Stimulated activated CD8-positive, alpha-beta memory T cell treated with anti-CD3 and anti-CD28 coated beads, Interleukin-12 subunit alpha, Interleukin-12 subunit beta, amount 100 ng/mL, for 1 hour (primary cell): ENCODE results near the gene BTF3.

Experiments
- DNase-seq: peaks from one replicate; pipeline ENCODE4 v3.0.0-alpha.2; 2020; ENCODE audit warnings: low read depth

BTF3 gene

DNA sequence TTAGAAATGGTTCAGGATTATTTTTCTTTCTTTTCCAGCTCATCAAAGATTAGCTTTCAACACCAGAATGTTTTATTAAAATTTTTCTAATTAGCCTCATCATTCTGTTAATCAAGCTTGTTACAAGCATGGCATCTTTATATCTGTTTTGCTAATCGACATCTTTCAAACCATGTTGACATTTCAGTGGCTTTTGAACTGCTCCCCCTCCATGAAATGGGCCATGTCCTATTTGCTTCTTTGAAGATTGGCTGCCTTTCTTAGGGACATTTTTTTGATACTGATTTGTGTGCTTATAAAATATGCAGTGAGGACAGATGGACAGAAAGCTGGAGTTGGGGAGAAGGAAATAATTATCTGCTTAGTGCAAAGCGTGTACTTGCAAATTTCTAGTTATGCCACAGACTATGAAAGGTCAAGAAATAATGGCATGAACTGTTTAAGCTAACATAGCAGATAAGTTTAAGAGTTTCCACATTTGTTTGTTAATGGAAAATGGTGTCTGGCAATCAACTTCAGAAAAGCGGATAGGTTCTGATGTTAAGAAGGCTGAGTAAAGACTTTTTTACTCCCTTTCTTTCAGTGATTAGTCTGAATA is 27.5 kb downstream of the BTF3 start:
- no peak for DNase-seq

DNA sequence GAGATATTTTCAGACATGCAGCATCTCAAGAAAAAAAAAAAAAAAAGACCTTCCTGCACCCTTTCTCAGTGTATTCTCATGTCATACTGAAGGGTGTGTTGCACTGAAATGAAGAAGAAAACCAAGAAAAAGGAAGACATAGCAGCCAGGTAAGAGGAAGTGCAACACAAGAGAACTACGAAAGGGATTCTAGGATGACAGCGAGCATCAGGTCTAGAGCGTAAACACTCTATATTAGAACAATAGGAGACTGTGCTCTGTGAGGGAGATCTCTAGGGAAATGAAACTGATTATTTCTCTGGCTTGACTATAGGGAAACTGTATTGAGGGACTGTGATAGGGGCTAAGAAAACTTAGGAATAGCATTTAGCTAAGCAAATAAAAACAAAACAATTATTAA is 30.0 kb downstream of the BTF3 start:
- DNase-seq, result no peak

GRCh38 chr5:73529081-73529480 is 30.8 kb downstream of the BTF3 start:
- no peak for DNase-seq

DNA sequence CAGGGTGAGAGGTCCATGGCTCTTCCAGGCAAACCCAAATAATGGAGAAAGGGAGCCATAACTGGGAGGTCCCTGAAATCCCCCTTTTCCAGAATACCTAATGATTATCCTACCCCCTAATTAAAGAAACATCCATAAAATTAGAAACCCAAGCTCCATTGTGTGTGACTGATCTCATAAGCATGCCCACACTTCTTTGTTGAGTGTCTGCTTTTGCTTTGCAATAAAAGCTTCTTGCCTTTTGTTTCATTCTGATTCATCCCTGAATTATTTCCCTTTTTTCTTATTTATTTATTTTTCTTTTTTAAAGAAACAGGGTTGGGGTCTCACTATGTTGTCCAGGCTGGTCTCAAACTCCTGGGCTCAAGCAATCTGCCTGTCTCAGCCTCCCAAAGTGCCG is 33.1 kb downstream of the BTF3 start:
- DNase-seq, result no peak

GRCh38 chr5:73532195-73532594 is 34.0 kb downstream of the BTF3 start:
- DNase-seq, result no peak

DNA sequence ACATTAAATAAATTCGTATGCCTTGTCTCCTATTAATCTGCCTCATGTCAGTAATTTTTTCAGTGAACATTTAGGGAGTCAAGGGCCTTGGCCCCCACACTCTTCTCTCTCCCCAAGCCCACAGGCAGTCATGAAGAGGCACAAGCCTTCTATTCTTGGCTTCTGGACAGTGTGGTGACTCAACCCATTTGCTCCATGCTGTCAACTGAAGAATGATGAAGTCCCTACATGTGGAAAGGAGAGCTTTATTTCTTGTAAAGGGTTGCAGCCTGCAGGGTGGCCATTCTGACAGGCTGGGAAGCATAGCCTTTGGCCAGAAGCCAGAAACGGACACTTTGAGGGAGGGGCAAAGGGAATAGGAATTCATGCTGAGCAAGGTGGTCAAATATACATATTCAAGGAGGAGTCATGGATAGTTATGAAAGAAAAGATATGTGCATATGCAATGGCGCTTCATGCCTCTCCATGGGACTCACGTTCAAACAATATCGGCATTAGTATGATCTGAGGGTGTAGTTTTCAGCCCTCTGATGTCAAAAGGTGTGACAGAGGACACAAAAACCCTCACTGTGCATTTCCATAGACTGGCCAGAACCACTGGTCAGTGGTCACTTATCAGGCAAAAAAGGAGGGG is 35.9 kb downstream of the BTF3 start:
- no peak for DNase-seq

GRCh38 chr5:73534971-73535370 is 36.7 kb downstream of the BTF3 start:
- DNase-seq, result no peak

- DNase-seq, result no peak
Observed at GRCh38 chr5:73539730-73540129, 41.5 kb downstream of the BTF3 start.

GRCh38 chr5:73540192-73540591 is 42.0 kb downstream of the BTF3 start:
- no peak for DNase-seq

GRCh38 chr5:73542020-73542419 is 43.8 kb downstream of the BTF3 start:
- DNase-seq, result no peak

DNA sequence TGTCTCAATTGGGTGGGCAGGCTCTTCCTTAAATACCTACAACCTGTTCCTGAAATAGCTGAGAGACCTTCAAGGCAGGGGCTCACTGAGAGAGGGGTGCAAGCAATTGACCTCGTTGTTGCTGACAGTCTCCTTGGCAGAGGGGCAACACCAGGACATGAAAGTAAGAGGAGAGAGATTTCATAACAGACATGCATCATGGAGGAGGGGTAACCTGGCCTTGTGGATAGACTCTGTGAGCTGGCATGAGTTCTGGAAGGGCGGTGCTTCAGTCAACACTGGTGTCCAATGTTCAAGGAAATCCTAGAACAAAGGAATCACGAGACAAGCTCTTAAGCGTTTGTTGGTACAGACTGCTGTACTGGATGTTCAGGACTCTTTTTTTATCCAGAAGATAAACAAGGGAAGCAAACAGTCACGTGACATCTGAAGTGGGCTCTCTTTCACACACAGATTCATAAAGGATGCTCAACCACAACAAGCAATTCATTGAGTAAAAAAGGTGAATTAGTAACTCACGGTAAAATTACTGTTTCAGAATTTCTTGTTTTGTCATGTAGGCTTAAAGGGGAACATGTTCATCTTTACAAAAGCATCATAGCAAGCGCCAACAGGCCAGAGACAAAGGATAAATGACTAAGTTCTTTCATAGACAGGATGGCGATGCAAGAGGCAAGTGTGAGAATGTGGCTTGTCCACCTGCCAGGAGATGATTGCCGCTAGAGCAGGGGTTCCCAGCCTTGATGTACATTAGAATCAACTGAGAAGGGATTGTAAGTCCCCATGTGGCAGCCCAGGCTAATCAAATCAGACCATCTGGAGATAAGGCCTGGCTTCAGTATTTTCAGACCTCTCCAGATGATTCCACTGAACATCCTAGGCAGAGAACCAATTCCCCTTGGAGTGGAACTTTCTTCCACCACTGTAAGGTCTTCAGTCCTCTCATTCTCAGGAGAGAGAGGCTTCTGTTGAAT is 46.5 kb downstream of the BTF3 start:
- DNase-seq, result no peak

- DNase-seq, result no peak
Observed at GRCh38 chr5:73545403-73545779, 47.1 kb downstream of the BTF3 start.

- no peak for DNase-seq
Observed at GRCh38 chr5:73550016-73550415, 51.8 kb downstream of the BTF3 start.

- DNase-seq, result no peak
Observed at GRCh38 chr5:73552642-73553041, 54.4 kb downstream of the BTF3 start.
